Choroid plexus epithelial cell (primary cell): ENCODE measurements around the gene GNG12.

Experiments used
- DNase-seq: peaks from one replicate; pipeline ENCODE4 v3.0.0-alpha.2; 2010; ENCODE audit warnings: low read depth
- H3K4me3 ChIP-seq: 2 replicates; pipeline ENCODE4 v1.5.1; 2011; ENCODE audit warnings: low read depth, mild to moderate bottlenecking, control low read depth, low read length, moderate library complexity
- TF ChIP-seq, protein P1 (sequence below): conservative IDR thresholded peaks from 2 replicates; pipeline ENCODE4 v1.5.1; 2011; ENCODE audit warnings: low read depth, mild to moderate bottlenecking, control low read depth, inconsistent platforms, low read length, moderate library complexity

The GNG12 gene

DNA sequence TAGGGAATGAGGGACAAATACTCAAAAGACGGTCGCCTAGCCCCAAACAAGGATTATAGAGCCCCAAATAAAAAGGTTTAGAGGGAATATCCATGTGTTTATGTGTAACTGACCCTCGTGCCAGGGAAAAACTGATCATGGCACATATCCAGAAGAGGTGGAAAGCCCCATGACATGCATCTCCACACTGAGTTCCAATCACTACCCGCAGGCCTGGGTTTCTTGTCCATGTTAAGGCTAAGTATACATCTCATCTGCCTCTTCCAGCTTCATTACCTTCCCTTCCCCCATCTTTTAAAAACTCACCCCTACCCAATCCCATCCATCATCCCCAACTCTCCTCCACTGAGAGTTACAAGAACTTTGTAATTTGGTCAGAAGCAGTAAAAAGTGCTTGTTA, 133.0 kb downstream of the GNG12 start:
- TF ChIP-seq, protein P1, sequence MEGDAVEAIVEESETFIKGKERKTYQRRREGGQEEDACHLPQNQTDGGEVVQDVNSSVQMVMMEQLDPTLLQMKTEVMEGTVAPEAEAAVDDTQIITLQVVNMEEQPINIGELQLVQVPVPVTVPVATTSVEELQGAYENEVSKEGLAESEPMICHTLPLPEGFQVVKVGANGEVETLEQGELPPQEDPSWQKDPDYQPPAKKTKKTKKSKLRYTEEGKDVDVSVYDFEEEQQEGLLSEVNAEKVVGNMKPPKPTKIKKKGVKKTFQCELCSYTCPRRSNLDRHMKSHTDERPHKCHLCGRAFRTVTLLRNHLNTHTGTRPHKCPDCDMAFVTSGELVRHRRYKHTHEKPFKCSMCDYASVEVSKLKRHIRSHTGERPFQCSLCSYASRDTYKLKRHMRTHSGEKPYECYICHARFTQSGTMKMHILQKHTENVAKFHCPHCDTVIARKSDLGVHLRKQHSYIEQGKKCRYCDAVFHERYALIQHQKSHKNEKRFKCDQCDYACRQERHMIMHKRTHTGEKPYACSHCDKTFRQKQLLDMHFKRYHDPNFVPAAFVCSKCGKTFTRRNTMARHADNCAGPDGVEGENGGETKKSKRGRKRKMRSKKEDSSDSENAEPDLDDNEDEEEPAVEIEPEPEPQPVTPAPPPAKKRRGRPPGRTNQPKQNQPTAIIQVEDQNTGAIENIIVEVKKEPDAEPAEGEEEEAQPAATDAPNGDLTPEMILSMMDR, result no peak
- no peak overlapping the region for H3K4me3 ChIP-seq
- no peak for DNase-seq

DNA sequence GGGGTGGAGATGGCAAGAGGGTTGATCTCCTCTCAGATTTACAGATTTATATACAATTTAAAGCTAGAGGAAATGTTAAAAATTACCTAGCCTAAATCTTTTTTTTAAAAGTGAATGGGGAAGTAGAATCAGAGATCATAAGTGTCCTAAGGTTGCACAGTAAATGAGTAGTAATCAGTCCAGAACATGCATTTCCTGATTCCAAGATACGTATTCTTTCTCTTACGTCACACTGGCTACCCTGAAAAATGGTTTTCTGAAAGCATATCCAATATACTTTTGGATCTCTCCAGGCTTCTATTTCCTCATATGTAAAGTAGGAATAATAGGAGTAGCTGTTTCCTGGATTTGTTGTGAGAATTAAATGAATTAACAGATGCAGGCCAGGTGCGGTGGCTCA, 136.6 kb downstream of the GNG12 start:
- no peak for DNase-seq
- no peak overlapping the region for H3K4me3 ChIP-seq
- TF ChIP-seq, protein P1, result no peak

DNA sequence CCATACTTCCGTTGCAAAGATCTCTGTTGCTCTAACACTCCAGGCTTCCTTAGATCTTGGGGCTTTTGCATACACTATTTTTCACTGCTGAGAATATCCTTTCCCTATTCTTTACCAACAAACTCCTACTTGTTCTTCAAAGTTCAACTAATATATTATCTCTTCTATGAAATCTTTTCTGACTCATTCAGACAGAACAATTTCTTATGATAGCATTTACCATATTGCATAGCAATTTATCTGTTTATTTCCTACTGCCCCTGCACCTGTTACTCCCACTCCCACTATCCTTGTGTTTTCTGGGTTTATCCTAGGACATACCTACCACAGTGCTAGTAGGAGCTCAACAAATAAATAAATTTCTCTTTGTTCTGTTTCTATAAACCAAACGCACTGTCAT, 137.3 kb downstream of the GNG12 start:
- no peak for DNase-seq
- no peak overlapping the region for H3K4me3 ChIP-seq
- TF ChIP-seq, protein P1, result no peak

DNA sequence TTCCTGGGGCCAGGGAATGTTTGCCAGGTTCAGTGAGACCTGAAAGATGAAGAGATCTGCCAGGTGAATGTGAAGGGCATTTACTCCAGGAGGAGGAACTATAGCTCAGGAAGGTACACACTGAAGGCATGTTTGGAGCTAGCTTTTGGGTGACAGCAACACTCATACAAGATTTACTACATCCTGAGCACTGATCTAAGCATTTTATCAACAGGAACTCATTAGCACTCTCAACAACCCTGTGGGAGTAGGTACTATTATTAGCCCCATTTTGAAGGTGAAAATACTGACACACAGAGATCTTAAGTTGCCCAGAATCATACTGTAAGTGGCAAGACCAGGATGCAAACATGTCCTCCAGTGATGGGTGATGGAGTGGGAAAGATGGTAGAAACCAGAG, 141.6 kb downstream of the GNG12 start:
- TF ChIP-seq, protein P1, result no peak
- H3K4me3 ChIP-seq, result no peak overlapping the region
- no peak for DNase-seq

DNA sequence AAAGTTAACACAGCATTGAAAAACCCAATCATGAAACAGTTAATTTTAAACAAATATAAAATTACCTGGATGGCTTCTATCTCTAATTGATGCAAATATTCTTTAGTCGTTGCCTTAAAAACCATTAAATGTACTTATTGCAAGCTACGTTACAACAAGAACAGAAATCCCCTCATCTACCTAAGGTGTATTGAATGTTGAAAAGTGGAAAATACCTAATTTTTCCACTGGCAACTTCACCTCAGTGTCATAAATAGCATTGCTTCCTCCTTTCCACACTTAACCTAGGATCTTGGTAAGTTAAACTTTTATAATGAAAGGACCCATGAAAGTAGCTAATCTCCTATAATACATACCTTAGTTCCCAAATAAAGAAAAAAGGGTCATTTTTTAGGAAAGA, 142.9 kb downstream of the GNG12 start:
- TF ChIP-seq, protein P1, result no peak
- no peak overlapping the region for H3K4me3 ChIP-seq
- no peak for DNase-seq

DNA sequence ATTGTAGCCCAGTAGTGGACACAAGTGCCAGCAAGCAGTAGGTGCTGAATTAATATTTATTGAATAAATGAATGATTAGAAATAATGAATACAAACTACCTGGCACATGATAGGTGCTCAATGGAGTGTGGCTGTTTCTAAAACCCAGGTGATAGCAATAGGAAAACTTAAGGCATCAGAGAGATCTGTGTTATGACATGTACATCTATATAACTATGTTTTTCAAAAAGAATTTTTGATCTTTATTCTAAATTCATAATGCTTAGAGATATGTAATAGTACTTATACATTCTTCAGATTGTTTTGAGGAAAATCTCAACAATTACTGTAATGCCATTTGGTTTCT, 143.3 kb downstream of the GNG12 start:
- TF ChIP-seq, protein P1, result no peak
- DNase-seq, result no peak
- H3K4me3 ChIP-seq, result no peak overlapping the region

DNA sequence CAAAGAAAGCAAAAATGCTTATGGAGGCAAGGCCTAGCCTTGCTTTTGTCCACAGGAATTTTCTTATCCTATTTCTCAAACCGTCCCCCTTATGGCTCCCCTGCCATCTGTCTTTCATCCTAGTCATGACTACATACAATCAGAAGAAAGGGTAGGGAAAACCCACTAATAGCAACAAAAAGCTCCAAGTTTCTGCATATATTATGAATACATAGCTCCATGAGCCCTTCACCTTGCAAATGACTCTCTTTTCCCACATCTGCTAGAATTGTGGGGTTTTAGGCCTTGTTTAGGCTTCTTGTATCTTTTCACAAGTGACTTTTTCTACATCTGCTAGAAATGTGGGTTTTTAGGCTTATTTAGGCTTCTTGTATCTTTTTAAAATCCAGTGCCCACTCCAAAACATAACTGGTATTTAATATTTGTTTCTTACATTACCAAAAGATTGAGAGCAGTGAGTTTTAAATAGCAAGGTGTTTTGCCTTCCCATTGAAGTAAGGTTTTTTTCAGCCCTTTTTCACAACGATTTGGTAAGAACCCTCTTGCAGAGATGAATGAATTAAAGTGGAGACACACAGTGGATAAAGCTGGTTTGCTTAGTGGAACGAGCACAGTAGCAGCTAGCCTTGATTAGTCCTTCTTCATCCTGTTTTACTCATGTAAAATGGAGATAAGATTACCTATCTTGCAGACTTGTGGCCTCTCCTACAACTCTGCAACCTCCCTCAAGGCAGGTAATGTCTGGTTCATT, 143.8 kb downstream of the GNG12 start:
- TF ChIP-seq, protein P1, result no peak
- no peak for DNase-seq
- H3K4me3 ChIP-seq, result no peak overlapping the region
